Neural cell (in vitro differentiated cells): ENCODE results near the gene COBL.

Experiments used
- EP300 ChIP-seq: fragments of 450-650 bp; conservative IDR thresholded peaks from 2 replicates; pipeline ENCODE4 v1.6.1; 2014; ENCODE audit warnings: antibody characterized with exemption, mild to moderate bottlenecking, moderate library complexity; ENCODE audit not compliant: poor library complexity, severe bottlenecking
- EZH2 ChIP-seq: fragments of 200-600, 300-800 bp; shearing (Covaris generic), sonication (generic); IDR thresholded peaks from 2 replicates; pipeline ENCODE4 v1.6.1; 2014; ENCODE audit warnings: antibody characterized with exemption, low read length, borderline replicate concordance, mild to moderate bottlenecking; ENCODE audit not compliant: insufficient read depth, poor library complexity, severe bottlenecking
- TF ChIP-seq, protein P1 (sequence below): fragments of 450-650 bp; IDR thresholded peaks from 2 replicates; pipeline ENCODE4 v1.5.1; 2014; ENCODE audit warnings: antibody characterized with exemption, mild to moderate bottlenecking, moderate library complexity; ENCODE audit not compliant: poor library complexity, severe bottlenecking
- TF ChIP-seq, protein P2 (sequence below): IDR thresholded peaks from 2 replicates; pipeline ENCODE4 v1.6.1; 2012; ENCODE audit warnings: borderline replicate concordance

DNA sequence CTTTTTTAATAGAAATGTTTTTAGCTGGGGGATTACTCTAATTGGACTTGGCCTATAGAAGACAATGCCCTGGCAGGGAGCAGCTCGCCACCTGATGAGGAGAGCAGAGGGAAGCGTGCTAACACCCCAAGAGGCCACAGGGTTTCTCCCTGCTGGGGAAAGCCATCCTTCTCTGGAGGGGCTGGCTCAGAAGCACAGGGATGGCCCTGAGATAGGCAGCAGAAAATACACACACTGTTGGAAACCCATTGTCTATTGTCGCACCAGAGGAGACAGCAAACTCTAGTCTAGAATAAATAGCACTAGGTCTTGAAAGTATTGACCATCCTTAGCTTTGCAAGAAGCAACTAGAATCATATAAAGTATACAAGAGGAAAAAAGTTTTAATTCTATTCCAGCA lies 5.4 kb downstream of the COBL start:
- TF ChIP-seq EP300: no peak
- TF ChIP-seq, protein P1, sequence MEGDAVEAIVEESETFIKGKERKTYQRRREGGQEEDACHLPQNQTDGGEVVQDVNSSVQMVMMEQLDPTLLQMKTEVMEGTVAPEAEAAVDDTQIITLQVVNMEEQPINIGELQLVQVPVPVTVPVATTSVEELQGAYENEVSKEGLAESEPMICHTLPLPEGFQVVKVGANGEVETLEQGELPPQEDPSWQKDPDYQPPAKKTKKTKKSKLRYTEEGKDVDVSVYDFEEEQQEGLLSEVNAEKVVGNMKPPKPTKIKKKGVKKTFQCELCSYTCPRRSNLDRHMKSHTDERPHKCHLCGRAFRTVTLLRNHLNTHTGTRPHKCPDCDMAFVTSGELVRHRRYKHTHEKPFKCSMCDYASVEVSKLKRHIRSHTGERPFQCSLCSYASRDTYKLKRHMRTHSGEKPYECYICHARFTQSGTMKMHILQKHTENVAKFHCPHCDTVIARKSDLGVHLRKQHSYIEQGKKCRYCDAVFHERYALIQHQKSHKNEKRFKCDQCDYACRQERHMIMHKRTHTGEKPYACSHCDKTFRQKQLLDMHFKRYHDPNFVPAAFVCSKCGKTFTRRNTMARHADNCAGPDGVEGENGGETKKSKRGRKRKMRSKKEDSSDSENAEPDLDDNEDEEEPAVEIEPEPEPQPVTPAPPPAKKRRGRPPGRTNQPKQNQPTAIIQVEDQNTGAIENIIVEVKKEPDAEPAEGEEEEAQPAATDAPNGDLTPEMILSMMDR: no peak
- TF ChIP-seq, protein P2, sequence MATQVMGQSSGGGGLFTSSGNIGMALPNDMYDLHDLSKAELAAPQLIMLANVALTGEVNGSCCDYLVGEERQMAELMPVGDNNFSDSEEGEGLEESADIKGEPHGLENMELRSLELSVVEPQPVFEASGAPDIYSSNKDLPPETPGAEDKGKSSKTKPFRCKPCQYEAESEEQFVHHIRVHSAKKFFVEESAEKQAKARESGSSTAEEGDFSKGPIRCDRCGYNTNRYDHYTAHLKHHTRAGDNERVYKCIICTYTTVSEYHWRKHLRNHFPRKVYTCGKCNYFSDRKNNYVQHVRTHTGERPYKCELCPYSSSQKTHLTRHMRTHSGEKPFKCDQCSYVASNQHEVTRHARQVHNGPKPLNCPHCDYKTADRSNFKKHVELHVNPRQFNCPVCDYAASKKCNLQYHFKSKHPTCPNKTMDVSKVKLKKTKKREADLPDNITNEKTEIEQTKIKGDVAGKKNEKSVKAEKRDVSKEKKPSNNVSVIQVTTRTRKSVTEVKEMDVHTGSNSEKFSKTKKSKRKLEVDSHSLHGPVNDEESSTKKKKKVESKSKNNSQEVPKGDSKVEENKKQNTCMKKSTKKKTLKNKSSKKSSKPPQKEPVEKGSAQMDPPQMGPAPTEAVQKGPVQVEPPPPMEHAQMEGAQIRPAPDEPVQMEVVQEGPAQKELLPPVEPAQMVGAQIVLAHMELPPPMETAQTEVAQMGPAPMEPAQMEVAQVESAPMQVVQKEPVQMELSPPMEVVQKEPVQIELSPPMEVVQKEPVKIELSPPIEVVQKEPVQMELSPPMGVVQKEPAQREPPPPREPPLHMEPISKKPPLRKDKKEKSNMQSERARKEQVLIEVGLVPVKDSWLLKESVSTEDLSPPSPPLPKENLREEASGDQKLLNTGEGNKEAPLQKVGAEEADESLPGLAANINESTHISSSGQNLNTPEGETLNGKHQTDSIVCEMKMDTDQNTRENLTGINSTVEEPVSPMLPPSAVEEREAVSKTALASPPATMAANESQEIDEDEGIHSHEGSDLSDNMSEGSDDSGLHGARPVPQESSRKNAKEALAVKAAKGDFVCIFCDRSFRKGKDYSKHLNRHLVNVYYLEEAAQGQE: no peak
- TF ChIP-seq EZH2: no peak
